Astrocyte of the spinal cord (primary cell): ENCODE measurements around the gene JAG1.
A peak's percentile ranks its signal among the peaks of the same experiment; 100 is the strongest.

Source experiments
- DNase-seq: peaks from one replicate; pipeline ENCODE4 v3.0.0; 2011; ENCODE audit warnings: low read depth, low spot score
- H3K4me3 ChIP-seq: 2 replicates; pipeline ENCODE4 v1.5.1; 2011; ENCODE audit warnings: low read depth, mild to moderate bottlenecking, low read length, moderate library complexity
- CTCF ChIP-seq: IDR thresholded peaks from 2 replicates; pipeline ENCODE4 v1.5.1; 2012; ENCODE audit warnings: low read depth, mild to moderate bottlenecking, low read length, inconsistent platforms
- in situ Hi-C: cut with HindIII; loops from 2 replicates; pipeline ENCODE4 v1.10.0; 2017; ENCODE audit warnings: low sequenced_read_pairs

Gene JAG1

GRCh38 chr20:10631126-10631525, 42.7 kb downstream of the JAG1 start:
- H3K4me3 ChIP-seq: no peak overlapping the region
- in situ Hi-C loops: no loop called here
- DNase-seq: no peak
- no peak for TF ChIP-seq CTCF

GRCh38 chr20:10629946-10630650, 43.7 kb downstream of the JAG1 start:
- TF ChIP-seq CTCF: no peak
- in situ Hi-C loops: no loop called here
- DNase-seq: no peak
- no peak overlapping the region for H3K4me3 ChIP-seq

DNA sequence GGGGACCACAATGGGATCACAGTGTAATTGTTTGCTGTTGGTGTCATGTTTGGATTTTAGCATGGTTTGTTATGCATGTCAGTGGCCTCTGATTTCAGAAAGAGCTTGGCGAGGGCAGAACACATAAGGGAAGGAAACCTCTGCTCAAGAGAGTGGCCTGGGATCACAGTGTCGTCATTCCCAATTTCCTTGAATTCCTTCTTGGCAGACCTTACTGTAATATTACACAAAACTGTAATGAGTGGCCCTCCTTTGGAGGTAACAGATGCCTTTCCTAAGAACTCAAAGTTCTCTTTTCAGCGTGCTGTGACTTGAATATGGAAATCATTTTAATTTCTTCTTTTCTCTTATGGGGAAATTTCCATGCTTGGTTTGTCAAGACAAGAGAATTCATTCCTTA, 46.9 kb downstream of the JAG1 start:
- no peak for DNase-seq
- no peak overlapping the region for H3K4me3 ChIP-seq
- no peak for TF ChIP-seq CTCF
- in situ Hi-C loops: no loop called here

DNA sequence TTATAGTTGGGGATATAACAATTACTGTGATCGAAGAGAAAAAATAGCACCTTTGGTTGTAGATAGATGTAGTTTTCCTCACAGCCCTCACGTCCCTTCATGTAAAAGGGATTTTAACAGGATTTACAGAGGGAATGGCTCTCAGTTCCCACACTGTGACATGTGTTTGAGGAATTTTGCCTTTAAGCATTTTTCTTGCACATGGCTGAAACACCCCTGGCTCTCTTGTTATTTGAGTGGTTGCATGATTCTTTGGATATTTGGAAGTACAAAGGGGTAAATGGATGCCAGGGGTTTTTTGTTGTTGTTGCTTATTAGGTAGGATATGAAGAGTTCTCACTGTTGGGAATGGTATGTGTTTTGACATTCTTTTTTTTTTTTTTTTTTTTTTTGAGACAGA, 48.2 kb downstream of the JAG1 start:
- no peak for DNase-seq
- in situ Hi-C loops: no loop called here
- TF ChIP-seq CTCF: no peak
- no peak overlapping the region for H3K4me3 ChIP-seq

- in situ Hi-C loops: no loop called here
- DNase-seq: peak; percentile 83
- TF ChIP-seq CTCF: no peak
- no peak overlapping the region for H3K4me3 ChIP-seq
These were observed 51.0 kb downstream of the JAG1 start for GRCh38 chr20:10622657-10623418.

DNA sequence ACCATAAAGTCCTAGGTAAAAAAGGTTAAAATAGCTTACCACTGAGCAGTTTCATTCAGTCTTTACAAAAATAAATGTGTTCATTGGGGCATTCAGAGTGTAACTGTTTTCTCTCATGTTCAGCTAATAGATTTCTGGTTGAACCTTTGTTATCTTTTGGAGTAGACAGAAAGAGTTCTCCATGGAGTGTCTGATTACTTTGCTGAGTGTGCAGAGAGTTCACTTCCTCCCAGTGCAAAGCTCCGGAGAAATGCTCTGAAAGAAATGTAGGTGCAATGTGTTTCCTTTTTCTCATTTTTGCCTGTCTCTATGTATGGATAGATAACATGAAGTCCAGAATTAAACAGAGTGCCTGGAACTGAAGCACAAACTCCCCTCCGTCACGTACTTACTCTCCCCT, 52.6 kb downstream of the JAG1 start:
- H3K4me3 ChIP-seq: no peak overlapping the region
- no peak for TF ChIP-seq CTCF
- no peak for DNase-seq
- in situ Hi-C loops: no loop called here
